HG03095 (cell line): ENCODE measurements around the gene PAPOLB.
"Not testable (repeated sequence)": the region's sequence is repeated elsewhere in the genome, so short reads cannot be mapped to it uniquely, and the experiment has no call there.

Experiments used
- ATAC-seq: cut with Tn5 transposase; IDR thresholded peaks from one replicate; pipeline ENCODE4 v1.9.1; 2021; ENCODE audit warnings: moderate library complexity; ENCODE audit not compliant: unreplicated experiment

The PAPOLB gene

GRCh38 chr7:4861673-4862072 lies at the start of gene PAPOLB:
Gene PAPOLB, minus strand, starts transcription at chr7:4862030. Its CDS starts 220 bp downstream, at chr7:4861810.
- ATAC-seq: no peak

- ATAC-seq: no peak
Observed at GRCh38 chr7:4911111-4911828, 49.4 kb upstream of the PAPOLB start.

DNA sequence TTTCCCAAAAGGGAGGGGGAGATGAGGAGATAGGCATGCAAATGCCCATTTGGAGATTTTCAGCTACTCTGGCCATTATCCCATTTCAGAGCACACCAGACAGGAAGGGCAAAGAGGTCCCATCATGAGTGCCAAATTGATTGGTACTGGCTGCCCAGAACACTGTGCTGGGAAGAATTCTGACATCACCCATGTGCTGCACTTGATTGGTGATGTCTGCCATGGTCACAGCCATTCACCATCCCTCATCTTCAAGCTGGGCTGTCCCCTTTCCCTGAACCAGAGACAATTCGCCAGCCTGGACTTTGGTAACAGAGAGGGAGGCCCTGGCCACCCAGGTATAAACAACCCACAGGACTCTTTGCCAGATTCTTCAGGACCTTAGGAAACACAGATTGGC lies 44.9 kb upstream of the PAPOLB start:
- ATAC-seq: no peak

GRCh38 chr7:4905171-4905570 lies 43.3 kb upstream of the PAPOLB start:
- ATAC-seq: no peak

GRCh38 chr7:4904346-4904745 lies 42.5 kb upstream of the PAPOLB start:
- ATAC-seq: no peak

GRCh38 chr7:4895766-4896165 lies 33.9 kb upstream of the PAPOLB start:
- no peak for ATAC-seq

GRCh38 chr7:4894482-4894881 lies 32.7 kb upstream of the PAPOLB start:
- no peak for ATAC-seq

DNA sequence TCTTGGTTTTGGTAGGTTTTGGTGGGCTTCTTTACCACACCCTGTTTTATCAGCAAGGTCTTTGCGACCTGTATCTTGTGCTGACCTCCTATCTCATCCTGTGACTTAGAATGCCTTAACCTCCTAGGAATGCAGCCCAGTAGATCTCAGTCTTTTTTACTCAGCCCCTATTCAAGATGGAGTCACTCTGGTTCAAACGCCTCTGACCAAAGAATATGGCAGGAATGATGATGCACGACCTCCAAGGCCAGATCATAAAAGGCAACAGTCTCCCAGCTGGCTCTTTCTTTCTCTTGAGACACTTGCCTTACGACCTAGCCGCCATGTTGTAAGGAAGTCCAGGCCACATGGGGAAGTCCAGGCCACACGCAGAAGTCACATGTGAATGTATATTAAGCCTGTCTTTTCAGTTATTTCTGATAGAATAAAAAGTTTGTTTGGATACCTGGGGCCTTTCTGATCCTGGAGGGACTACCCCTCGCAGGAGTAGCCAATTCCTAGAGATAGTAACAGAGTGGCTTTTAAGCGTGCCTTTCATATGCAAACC lies 32.2 kb upstream of the PAPOLB start:
- ATAC-seq: no peak

DNA sequence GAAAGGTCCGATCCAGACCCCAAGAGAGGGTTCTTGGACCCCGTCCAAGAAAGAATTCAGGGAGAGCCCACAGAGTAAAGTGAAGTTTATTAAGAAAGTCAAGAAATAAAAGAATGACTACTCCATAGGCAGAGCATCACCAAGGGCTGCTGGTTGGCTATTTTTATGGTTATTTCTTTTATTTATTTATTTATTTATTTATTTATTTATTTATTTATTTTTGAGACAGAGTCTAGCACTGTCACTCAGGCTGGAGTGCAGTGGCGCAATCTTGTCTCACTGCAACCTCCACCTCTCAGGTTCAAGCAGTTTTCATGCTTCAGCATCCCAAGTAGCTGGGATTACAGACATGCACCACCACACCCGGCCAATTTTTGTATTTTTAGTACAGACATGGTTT lies 31.4 kb upstream of the PAPOLB start:
- not testable (repeated sequence) for ATAC-seq

DNA sequence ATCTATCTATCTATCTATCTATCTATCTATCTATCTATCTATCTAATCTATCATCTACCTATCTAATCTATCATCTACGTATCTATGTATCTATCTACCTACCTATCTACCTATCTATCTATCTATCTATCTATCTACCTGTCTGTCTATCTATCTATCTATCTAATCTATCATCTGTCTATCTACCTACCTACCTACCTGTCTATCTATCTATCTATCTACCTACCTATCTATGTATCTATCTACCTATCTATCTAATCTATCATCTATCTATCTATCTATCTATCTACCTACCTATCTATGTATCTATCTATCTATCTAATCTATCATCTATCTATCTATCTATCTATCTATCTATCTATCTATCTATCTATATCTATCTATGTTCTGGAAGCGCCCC lies 29.7 kb upstream of the PAPOLB start:
- ATAC-seq: not testable (repeated sequence)

GRCh38 chr7:4889682-4890081 lies 27.9 kb upstream of the PAPOLB start:
- ATAC-seq: no peak

DNA sequence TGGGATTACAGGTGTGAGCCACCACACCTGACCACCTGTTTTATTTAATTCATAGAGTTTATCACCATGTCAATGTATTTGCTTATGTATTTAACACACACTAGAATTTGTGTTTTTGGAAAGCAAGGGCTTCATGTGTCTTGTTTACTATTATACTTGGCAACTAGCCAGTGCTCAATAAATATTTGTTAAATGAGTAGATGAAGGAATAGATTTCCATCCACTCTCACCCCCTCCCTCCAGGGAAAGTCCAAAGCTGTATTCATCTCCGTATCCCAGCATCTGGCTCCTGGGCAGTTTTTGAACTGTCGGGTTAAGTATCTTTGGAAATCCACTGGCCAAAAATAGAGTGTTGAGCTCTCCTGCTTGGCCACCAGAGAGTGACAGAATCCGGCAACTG lies 26.3 kb upstream of the PAPOLB start:
- no peak for ATAC-seq

- no peak for ATAC-seq
Observed at GRCh38 chr7:4886671-4887070, 24.8 kb upstream of the PAPOLB start.

- no peak for ATAC-seq
Observed at GRCh38 chr7:4885317-4885807, 23.5 kb upstream of the PAPOLB start.

DNA sequence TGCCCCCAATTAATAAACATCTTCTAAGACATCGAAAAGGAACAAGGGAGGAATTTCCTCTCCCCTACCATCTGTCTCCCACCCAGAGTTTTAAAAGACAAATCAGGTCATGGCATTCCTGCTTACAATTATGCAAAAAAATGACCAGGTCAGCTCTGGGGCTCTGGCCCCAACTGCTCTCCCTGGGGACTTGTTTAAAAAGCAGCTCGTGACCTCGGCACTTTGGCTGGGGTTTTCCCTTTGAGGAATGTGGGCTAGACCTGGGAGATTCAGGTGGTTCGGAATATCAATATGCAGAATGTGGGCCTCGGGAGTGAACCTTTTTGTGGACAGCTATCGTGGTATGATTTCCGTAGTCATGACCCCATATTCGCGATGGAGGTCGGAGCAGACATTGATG lies 22.3 kb upstream of the PAPOLB start:
- no peak for ATAC-seq

GRCh38 chr7:4883372-4884144 lies 21.7 kb upstream of the PAPOLB start, which contains the start of gene RADIL:
Gene RADIL, minus strand, starts transcription at chr7:4883716. Its CDS starts 5,577 bp downstream, at chr7:4878139.
- no peak for ATAC-seq

GRCh38 chr7:4883033-4883371 lies 21.2 kb upstream of the PAPOLB start:
- ATAC-seq: no peak

- ATAC-seq: no peak
Observed at GRCh38 chr7:4882169-4883032, 20.6 kb upstream of the PAPOLB start.

GRCh38 chr7:4880218-4880617 lies 18.4 kb upstream of the PAPOLB start:
- no peak for ATAC-seq

- ATAC-seq: no peak
Observed at GRCh38 chr7:4879396-4880081, 17.7 kb upstream of the PAPOLB start.
